SJSA1 (cell line): ENCODE results near the gene ATP8A2. TPM values are rescaled to one million over a fixed set of nuclear protein-coding genes. Genes with fewer than 3 reads are reported as not detected.

Experiments used
- DNase-seq, 2 experiments: peaks; one replicate each; pipeline ENCODE4 v3.0.0-alpha.2; 2015 to 2020; ENCODE audit warnings: low spot score in 2 of 2, low read depth in 1 of 2
- H3K27ac ChIP-seq: fragments of 250-450 bp; sonication (Bioruptor Pico); 2 replicates; pipeline ENCODE4 v1.5.1; 2020; ENCODE audit warnings: mild to moderate bottlenecking, moderate library complexity
- H3K27me3 ChIP-seq: fragments of 250-450 bp; sonication (Bioruptor Pico); replicated peaks from 2 replicates; pipeline ENCODE4 v1.5.1; 2020; ENCODE audit warnings: mild to moderate bottlenecking, moderate library complexity
- H3K36me3 ChIP-seq: fragments of 250-450 bp; sonication (Bioruptor Pico); 2 replicates; pipeline ENCODE4 v1.5.1; 2020; ENCODE audit warnings: mild to moderate bottlenecking
- H3K4me1 ChIP-seq: fragments of 250-450 bp; sonication (Bioruptor Pico); replicated peaks from 2 replicates; pipeline ENCODE4 v1.6.1; 2021; ENCODE audit warnings: mild to moderate bottlenecking
- H3K4me3 ChIP-seq: fragments of 250-450 bp; sonication (Bioruptor Pico); 2 replicates; pipeline ENCODE4 v1.5.1; 2020; ENCODE audit warnings: mild to moderate bottlenecking
- H3K9me3 ChIP-seq: fragments of 250-450 bp; sonication (Bioruptor Pico); replicated peaks from 2 replicates; pipeline ENCODE4 v1.5.1; 2020; ENCODE audit warnings: mild to moderate bottlenecking
- total RNA-seq: library from RNA; depleted of rRNA; stranded (reverse); fragments of >200 nt; shearing (Covaris generic); gene quantifications from 2 replicates; pipeline ENCODE4 v1.2.3, GENCODE V29; 2014

ATP8A2 gene
- total RNA-seq, 1 experiment from 2014 or later = 0.13 TPM

GRCh38 chr13:25865391-25865790 is 493.6 kb downstream of the ATP8A2 start:
- H3K27ac ChIP-seq = no peak overlapping the region
- peaks cover 9% of the 10 kb centered on the region for H3K4me1 ChIP-seq
- no peak for DNase-seq

GRCh38 chr13:25867038-25867437 is 495.3 kb downstream of the ATP8A2 start:
- no peaks in the 10 kb centered on the region for H3K27me3 ChIP-seq
- no peak overlapping the region for H3K4me3 ChIP-seq
- no peaks in the 10 kb centered on the region for H3K9me3 ChIP-seq
- no peak overlapping the region for H3K27ac ChIP-seq
- no peaks in the 10 kb centered on the region for H3K4me1 ChIP-seq
- H3K36me3 ChIP-seq = no peaks in the 10 kb centered on the region
- DNase-seq = no peak

More at GRCh38 chr13:25865391-25865790, 493.6 kb downstream of the ATP8A2 start:
- H3K9me3 ChIP-seq = no peaks in the 10 kb centered on the region
- H3K27me3 ChIP-seq = no peaks in the 10 kb centered on the region
- no peak overlapping the region for H3K4me3 ChIP-seq
- no peaks in the 10 kb centered on the region for H3K36me3 ChIP-seq

- Histone ChIP-seq H3K27ac (no peak overlapping the region), H3K27me3 (no peaks in the 10 kb centered on the region), H3K9me3 (no peaks in the 10 kb centered on the region), H3K4me1 (no peaks in the 10 kb centered on the region), H3K4me3 (no peak overlapping the region), H3K36me3 (no peaks in the 10 kb centered on the region)
- DNase-seq = no peak
Observed at GRCh38 chr13:25868490-25868889, 496.7 kb downstream of the ATP8A2 start.

GRCh38 chr13:25869941-25870340 is 498.2 kb downstream of the ATP8A2 start:
- Histone ChIP-seq H3K4me3 (no peak overlapping the region), H3K27ac (no peak overlapping the region), H3K9me3 (no peaks in the 10 kb centered on the region), H3K36me3 (no peaks in the 10 kb centered on the region), H3K4me1 (no peaks in the 10 kb centered on the region), H3K27me3 (no peaks in the 10 kb centered on the region)
- no peak for DNase-seq

- DNase-seq = no peak
- Histone ChIP-seq H3K27me3 (no peaks in the 10 kb centered on the region), H3K4me3 (no peak overlapping the region), H3K4me1 (no peaks in the 10 kb centered on the region), H3K36me3 (no peaks in the 10 kb centered on the region), H3K9me3 (no peaks in the 10 kb centered on the region), H3K27ac (no peak overlapping the region)
Observed at GRCh38 chr13:25871389-25872125, 499.8 kb downstream of the ATP8A2 start.

GRCh38 chr13:25872481-25873241 is 500.9 kb downstream of the ATP8A2 start:
- no peak for DNase-seq
- Histone ChIP-seq H3K4me1 (no peaks in the 10 kb centered on the region), H3K36me3 (no peaks in the 10 kb centered on the region), H3K9me3 (no peaks in the 10 kb centered on the region), H3K27me3 (no peaks in the 10 kb centered on the region), H3K27ac (no peak overlapping the region), H3K4me3 (no peak overlapping the region)

- H3K27ac ChIP-seq = no peak overlapping the region
- no peak overlapping the region for H3K4me3 ChIP-seq
- no peaks in the 10 kb centered on the region for H3K36me3 ChIP-seq
- H3K9me3 ChIP-seq = no peaks in the 10 kb centered on the region
- H3K4me1 ChIP-seq = no peaks in the 10 kb centered on the region
- no peak for DNase-seq
- H3K27me3 ChIP-seq = no peaks in the 10 kb centered on the region
Observed at GRCh38 chr13:25873242-25873612, 501.5 kb downstream of the ATP8A2 start.

GRCh38 chr13:25874064-25874737 is 502.4 kb downstream of the ATP8A2 start:
- H3K4me3 ChIP-seq = no peak overlapping the region
- DNase-seq = no peak
- no peaks in the 10 kb centered on the region for H3K4me1 ChIP-seq
- no peaks in the 10 kb centered on the region for H3K9me3 ChIP-seq
- H3K27me3 ChIP-seq = no peaks in the 10 kb centered on the region
- no peaks in the 10 kb centered on the region for H3K36me3 ChIP-seq
- no peak overlapping the region for H3K27ac ChIP-seq

- Histone ChIP-seq H3K4me3 (no peak overlapping the region), H3K27me3 (no peaks in the 10 kb centered on the region), H3K9me3 (no peaks in the 10 kb centered on the region), H3K36me3 (no peaks in the 10 kb centered on the region), H3K4me1 (no peaks in the 10 kb centered on the region), H3K27ac (no peak overlapping the region)
- DNase-seq = no peak
Observed at GRCh38 chr13:25874907-25875306, 503.1 kb downstream of the ATP8A2 start.

- Histone ChIP-seq H3K27ac (no peak overlapping the region), H3K4me3 (no peak overlapping the region), H3K27me3 (no peaks in the 10 kb centered on the region), H3K36me3 (no peaks in the 10 kb centered on the region), H3K4me1 (peaks cover 6% of the 10 kb centered on the region), H3K9me3 (no peaks in the 10 kb centered on the region)
- DNase-seq = no peak
Observed at GRCh38 chr13:25876247-25876646, 504.5 kb downstream of the ATP8A2 start.

- DNase-seq = no peak
- Histone ChIP-seq H3K4me1 (peaks cover 25% of the 10 kb centered on the region), H3K36me3 (no peaks in the 10 kb centered on the region), H3K9me3 (no peaks in the 10 kb centered on the region), H3K27me3 (no peaks in the 10 kb centered on the region), H3K4me3 (no peak overlapping the region), H3K27ac (no peak overlapping the region)
Observed at GRCh38 chr13:25879466-25879865, 507.7 kb downstream of the ATP8A2 start.

GRCh38 chr13:25881136-25881926 is 509.6 kb downstream of the ATP8A2 start:
- no peaks in the 10 kb centered on the region for H3K27me3 ChIP-seq
- H3K27ac ChIP-seq = no peak overlapping the region
- H3K9me3 ChIP-seq = no peaks in the 10 kb centered on the region
- no peak overlapping the region for H3K4me3 ChIP-seq
- H3K36me3 ChIP-seq = no peaks in the 10 kb centered on the region
- H3K4me1 ChIP-seq = peaks cover 36% of the 10 kb centered on the region
- DNase-seq = peak in 1 of 2 experiments; percentile 34

- no peaks in the 10 kb centered on the region for H3K9me3 ChIP-seq
- peak in 1 of 2 experiments; percentile 44 for DNase-seq
- H3K27ac ChIP-seq = no peak overlapping the region
- H3K4me3 ChIP-seq = no peak overlapping the region
- no peaks in the 10 kb centered on the region for H3K36me3 ChIP-seq
- peaks cover 43% of the 10 kb centered on the region for H3K4me1 ChIP-seq
- H3K27me3 ChIP-seq = no peaks in the 10 kb centered on the region
Observed at GRCh38 chr13:25881971-25882451, 510.2 kb downstream of the ATP8A2 start.
